Glomerular visceral epithelial cell (primary cell): ENCODE measurements around the gene MVB12B.
"Not testable (repeated sequence)": the region's sequence is repeated elsewhere in the genome, so short reads cannot be mapped to it uniquely, and the experiment has no call there.

Experiments
- DNase-seq: peaks from one replicate; pipeline ENCODE4 v3.0.0-alpha.2; 2016; ENCODE audit errors: extremely low spot score

Gene MVB12B

GRCh38 chr9:126326228-126327005 lies at the start of gene MVB12B:
TSS of gene MVB12B (plus strand) at chr9:126326829. CDS start at chr9:126326930, 101 bp downstream.
- DNase-seq: peak; percentile 41

- no peak for DNase-seq
These were observed 42.7 kb upstream of the MVB12B start for GRCh38 chr9:126283799-126284465.

- not testable (repeated sequence) for DNase-seq
These were observed 41.0 kb upstream of the MVB12B start for GRCh38 chr9:126285652-126286051.

- no peak for DNase-seq
These were observed 39.3 kb upstream of the MVB12B start for GRCh38 chr9:126287166-126287866.

- no peak for DNase-seq
These were observed 35.8 kb upstream of the MVB12B start for GRCh38 chr9:126290871-126291270.

GRCh38 chr9:126291925-126292324 lies 34.7 kb upstream of the MVB12B start:
- DNase-seq: no peak

- no peak for DNase-seq
These were observed 33.7 kb upstream of the MVB12B start for GRCh38 chr9:126292736-126293521.

- DNase-seq: no peak
These were observed 33.1 kb upstream of the MVB12B start for GRCh38 chr9:126293522-126293889.

GRCh38 chr9:126294331-126295081 lies 32.1 kb upstream of the MVB12B start:
- no peak for DNase-seq

- DNase-seq: no peak
These were observed 31.5 kb upstream of the MVB12B start for GRCh38 chr9:126295082-126295477.

GRCh38 chr9:126295516-126295915 lies 31.1 kb upstream of the MVB12B start:
- no peak for DNase-seq

GRCh38 chr9:126295936-126296600 lies 30.6 kb upstream of the MVB12B start:
- no peak for DNase-seq

- DNase-seq: no peak
These were observed 29.9 kb upstream of the MVB12B start for GRCh38 chr9:126296687-126297086.

GRCh38 chr9:126297661-126298060 lies 29.0 kb upstream of the MVB12B start:
- no peak for DNase-seq

- DNase-seq: no peak
These were observed 28.4 kb upstream of the MVB12B start for GRCh38 chr9:126298063-126298801.

GRCh38 chr9:126299706-126300276 lies 26.8 kb upstream of the MVB12B start:
- DNase-seq: no peak

- DNase-seq: no peak
These were observed 25.4 kb upstream of the MVB12B start for GRCh38 chr9:126301196-126301595.

GRCh38 chr9:126301985-126302603 lies 24.5 kb upstream of the MVB12B start:
- peak; percentile 56 for DNase-seq

- no peak for DNase-seq
These were observed 23.9 kb upstream of the MVB12B start for GRCh38 chr9:126302730-126303129.
